ENCODE data around the gene GALC.
A peak's percentile ranks its signal among the peaks of the same experiment; 100 is the strongest.
"Not testable (repeated sequence)": the region's sequence is repeated elsewhere in the genome, so short reads cannot be mapped to it uniquely, and the experiment has no call there.

The GALC gene

DNA sequence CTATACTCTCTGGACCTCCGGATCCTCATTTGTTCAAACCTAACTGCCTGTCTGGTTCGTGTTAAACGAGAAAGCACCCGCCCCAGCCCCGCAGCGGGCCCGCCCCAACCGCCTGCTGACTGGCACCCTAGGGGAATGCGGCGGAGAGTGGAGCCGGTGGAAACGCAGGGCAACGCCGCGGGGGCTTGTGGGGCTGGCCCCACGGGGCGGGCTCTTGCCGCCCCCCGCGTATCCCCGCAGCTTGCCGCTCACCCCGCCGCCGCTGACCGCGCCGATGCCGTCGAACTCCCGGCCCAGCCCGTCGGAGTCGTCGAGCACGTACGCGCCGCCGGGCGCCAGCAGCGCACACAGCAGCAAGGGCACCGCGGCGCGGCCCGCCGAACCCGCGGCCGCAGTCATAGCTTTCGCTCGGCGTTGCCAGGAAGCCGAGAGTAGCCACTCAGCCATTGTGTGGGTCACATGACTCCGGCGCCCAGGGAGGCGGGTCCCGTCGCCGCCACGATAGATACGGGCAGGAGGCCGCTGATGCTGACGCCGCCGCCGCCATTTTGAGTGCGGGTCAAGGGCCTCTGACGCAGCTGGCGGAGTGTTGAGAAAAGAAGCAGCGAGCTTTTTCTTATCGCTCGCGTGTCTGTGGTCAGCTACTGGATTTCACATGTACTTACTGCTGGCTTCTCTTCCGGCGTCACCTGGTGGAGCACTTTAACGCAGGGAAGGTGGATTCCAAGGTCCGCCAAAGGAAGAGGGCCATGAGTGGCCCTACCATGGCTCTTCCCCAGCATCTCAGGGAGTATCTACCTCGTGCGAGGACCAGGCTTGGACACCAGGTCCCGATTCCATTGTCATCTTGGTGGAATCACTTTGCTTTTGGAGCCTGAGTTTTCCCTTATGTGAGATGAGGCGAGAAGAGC is at the start of gene GALC:
Gene GALC, minus strand, starts transcription at position 465 of the 911 bp plus-strand sequence. Its CDS starts 18 bp downstream, at position 447.
- peak; percentile 89 for DNase-seq

- DNase-seq, result no peak
Observed at GRCh38 chr14:88040146-88040545, 47.2 kb upstream of the GALC start.

- DNase-seq, result no peak
Observed at GRCh38 chr14:88039197-88039596, 46.2 kb upstream of the GALC start.

DNA sequence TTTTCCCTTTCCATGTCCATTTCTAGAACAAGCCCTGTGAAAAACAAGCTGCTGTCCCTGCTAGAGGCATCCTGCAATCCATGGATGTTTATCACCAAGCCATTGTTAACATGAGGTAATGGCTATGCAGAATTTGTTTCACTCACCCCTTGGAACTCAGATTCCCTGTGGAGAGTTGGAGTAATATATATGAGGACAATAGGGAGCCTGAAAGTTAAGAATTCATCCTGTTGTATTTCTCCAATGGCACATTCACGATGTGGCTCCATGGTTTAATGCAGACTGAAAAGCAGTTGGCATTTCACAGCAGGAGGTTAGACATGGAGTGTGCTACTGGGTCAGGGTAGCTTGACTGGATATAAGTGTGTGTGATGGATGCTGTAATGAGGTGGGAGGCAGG is 44.3 kb upstream of the GALC start:
- no peak for DNase-seq

GRCh38 chr14:88036422-88036821 is 43.4 kb upstream of the GALC start:
- no peak for DNase-seq

DNA sequence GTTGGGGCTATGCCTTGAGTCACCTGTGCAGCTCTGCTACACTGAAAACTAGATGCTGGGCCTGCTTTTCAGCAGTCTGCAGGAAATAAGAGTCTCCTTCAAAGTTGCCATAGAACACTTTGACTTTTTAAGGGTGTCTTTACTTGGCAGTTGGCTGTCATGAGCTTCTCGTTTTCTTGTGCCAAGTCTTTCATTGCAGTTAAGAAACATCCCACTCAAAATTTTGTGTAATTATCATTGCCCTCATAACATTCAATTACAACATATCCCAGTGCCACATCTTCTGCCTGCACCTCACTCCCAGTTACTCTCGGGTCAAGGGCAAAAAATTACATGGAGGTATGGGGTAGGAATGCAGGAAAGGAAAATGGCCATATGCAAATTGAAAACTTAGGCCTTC is 41.1 kb upstream of the GALC start:
- no peak for DNase-seq

DNA sequence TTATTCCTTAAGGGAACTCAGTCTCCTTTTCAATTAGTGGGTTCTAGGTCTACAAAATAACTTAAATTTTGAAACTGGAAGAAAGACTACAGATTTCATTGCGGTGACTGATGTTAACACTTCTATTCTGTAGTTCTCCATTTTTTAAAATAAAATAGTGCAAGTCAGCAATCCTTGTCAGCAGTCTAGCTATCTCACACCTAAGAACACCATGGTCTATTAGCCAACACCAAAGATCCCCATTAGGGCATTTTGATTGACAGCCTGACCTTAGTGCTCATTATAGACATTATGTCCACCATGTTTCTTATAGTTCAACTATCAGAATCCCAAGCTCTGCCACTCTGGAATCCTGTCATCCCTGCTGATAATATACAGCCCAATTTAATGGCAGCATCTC is 39.4 kb upstream of the GALC start:
- DNase-seq, result no peak

GRCh38 chr14:88030892-88031291 is 37.9 kb upstream of the GALC start:
- DNase-seq, result no peak

- DNase-seq, result no peak
Observed at GRCh38 chr14:88030079-88030478, 37.1 kb upstream of the GALC start.

DNA sequence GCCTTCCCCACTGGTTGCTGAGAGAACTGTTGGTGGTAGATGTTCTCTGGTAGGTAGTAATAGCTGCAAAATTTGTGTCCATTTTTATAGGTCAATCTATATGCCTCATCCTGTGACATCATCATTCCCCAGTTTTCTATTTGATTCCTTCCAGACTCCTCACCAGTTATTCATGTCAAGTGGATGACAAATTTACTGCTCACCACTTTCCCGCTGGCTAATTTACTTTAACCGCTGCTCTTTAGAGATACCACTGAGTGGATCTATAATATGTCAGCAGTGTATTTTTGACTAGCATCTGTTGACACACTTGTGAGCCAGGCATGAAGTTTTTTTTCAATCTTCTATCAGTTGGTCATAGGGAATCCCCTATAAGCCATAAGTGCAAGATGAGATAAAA is 36.5 kb upstream of the GALC start:
- no peak for DNase-seq

GRCh38 chr14:88026890-88027289 is 33.9 kb upstream of the GALC start:
- DNase-seq, result no peak

- no peak for DNase-seq
Observed at GRCh38 chr14:88025313-88025712, 32.3 kb upstream of the GALC start.

DNA sequence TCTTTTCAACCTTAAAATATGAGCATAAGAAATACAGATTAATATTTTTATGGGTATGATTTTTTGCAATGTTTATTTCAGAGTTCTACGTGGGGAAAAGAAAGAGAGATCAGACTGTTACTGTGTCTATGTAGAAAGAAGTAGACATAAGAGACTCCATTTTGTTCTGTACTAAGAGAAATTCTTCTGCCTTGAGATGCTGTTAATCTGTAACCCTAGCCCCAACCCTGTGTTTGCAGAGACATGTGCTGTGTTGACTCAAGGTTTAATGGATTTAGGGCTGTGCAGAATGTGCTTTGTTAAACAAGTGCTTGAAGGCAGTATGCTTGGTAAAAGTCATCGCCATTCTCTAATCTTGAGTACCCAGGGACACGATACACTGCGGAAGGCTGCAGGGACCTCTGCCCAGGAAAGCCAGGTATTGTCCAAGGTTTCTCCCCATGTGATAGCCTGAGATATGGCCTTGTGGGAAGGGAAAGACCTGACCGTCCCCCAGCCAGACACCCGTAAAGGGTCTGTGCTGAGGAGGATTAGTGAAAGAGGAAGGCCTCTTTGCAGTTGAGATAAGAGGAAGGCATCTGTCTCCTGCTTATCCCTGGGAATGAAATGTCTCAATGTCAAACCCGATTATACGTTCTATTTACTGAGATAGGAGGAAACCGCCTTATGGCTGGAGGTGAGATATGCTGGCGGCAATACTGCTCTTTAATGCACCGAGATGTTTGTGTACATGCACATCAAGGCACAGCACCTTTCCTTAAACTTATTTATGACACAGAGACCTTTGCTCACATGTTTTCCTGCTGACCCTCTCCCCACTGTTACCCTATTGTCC is 31.5 kb upstream of the GALC start:
- not testable (repeated sequence) for DNase-seq

- DNase-seq, result no peak
Observed at GRCh38 chr14:88023658-88024187, 30.7 kb upstream of the GALC start.

GRCh38 chr14:88017535-88017934 is 24.6 kb upstream of the GALC start:
- DNase-seq, result no peak

DNA sequence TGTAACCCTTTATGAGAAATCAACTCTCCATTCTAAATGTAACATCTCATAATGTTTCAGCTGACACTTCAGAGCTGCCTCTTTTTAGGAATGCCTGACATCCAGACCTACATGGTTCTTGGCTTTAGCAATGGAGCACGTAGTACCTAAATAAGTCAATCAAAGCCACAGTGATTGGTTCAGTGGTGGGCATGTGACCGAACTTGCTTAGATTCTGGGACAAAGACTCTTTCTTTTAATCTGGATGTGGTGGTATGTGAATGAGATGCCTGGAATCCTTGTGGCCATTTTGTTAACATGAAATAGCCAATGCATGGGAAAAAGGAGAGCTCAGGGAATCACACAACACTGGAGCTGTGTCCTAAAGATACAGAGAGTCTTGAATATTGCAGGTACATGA is 23.8 kb upstream of the GALC start:
- no peak for DNase-seq

- no peak for DNase-seq
Observed at GRCh38 chr14:88013750-88014349, 20.9 kb upstream of the GALC start.

GRCh38 chr14:88012495-88012894 is 19.5 kb upstream of the GALC start:
- DNase-seq, result no peak

GRCh38 chr14:88010331-88010730 is 17.3 kb upstream of the GALC start:
- no peak for DNase-seq

- DNase-seq, result no peak
Observed at GRCh38 chr14:88009486-88009885, 16.5 kb upstream of the GALC start.

- no peak for DNase-seq
Observed at GRCh38 chr14:88008039-88008742, 15.2 kb upstream of the GALC start.

DNA sequence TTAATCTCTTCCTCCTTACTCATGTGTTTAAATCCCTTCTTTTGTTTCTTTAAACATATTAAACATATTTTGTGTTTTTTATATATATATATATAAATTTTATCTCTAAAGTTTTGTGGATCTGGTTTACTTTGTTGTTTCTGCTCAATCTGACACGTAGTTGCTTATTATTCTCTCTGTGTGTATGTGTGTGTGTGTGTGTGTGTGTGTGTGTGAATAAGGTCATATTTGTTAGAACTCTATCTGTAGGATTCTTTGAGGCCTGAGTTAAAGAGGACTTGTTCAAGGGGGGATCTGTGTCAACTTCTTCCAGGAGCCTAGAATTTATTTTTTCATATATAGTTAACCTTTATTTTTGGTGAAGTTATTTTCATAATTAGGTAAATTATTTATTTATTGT is 14.6 kb upstream of the GALC start:
- no peak for DNase-seq
